CD14-positive monocyte (primary cell): ENCODE measurements around the gene MSMO1. TPM values are rescaled to one million over a fixed set of nuclear protein-coding genes. Genes with fewer than 3 reads are reported as not detected.

Experiments used
- DNase-seq, 3 donors: peaks; one replicate each; pipeline ENCODE4 v3.0.0-alpha.2; 2011 to 2022
- H2AFZ ChIP-seq: 2 replicates; pipeline ENCODE4 v1.6.0; 2012; ENCODE audit warnings: mild to moderate bottlenecking, low read depth, low read length, inconsistent platforms; ENCODE audit not compliant: insufficient read depth, poor library complexity, severe bottlenecking
- H3K27ac ChIP-seq, 2 donors: 1 replicate in 1 of 2; 2 replicates in 1 of 2; pipeline ENCODE4 v1.5.1; 2012 to 2013; ENCODE audit warnings: low read length in 2 of 2, control low read depth in 1 of 2, inconsistent platforms in 1 of 2, low read depth in 1 of 2, mild to moderate bottlenecking in 1 of 2
- H3K27me3 ChIP-seq, 2 donors: one replicate each; pipeline versions ENCODE4 v1.6.0 to v1.6.1; 2011 to 2013; ENCODE audit warnings: low read length in 2 of 2; ENCODE audit not compliant: control insufficient read depth in 2 of 2, insufficient read depth in 2 of 2
- H3K36me3 ChIP-seq, 2 donors: replicated peaks in 1 of 2; 1 replicate in 1 of 2; 2 replicates in 1 of 2; pipeline versions ENCODE4 v1.5.1 to v1.6.1; 2012 to 2013; ENCODE audit warnings: low read length in 2 of 2, control low read depth in 1 of 2, inconsistent platforms in 1 of 2, mild to moderate bottlenecking in 1 of 2; ENCODE audit not compliant: insufficient read depth in 2 of 2, control insufficient read depth in 1 of 2
- H3K4me1 ChIP-seq, 2 donors: 1 replicate in 1 of 2; 2 replicates in 1 of 2; pipeline versions ENCODE4 v1.5.1 to v1.6.1; 2012 to 2013; ENCODE audit warnings: low read length in 2 of 2, control low read depth in 1 of 2, inconsistent platforms in 1 of 2, mild to moderate bottlenecking in 1 of 2, moderate library complexity in 1 of 2; ENCODE audit not compliant: insufficient read depth in 2 of 2, control insufficient read depth in 1 of 2
- H3K4me2 ChIP-seq: replicated peaks from 2 replicates; pipeline ENCODE3; 2012; ENCODE audit warnings: low read length, moderate library complexity, mild to moderate bottlenecking; ENCODE audit not compliant: poor library complexity, severe bottlenecking; ENCODE audit errors: extremely low read depth
- H3K4me3 ChIP-seq, 3 experiments: fragments of 200-600 bp in 1 of 3; sonication (generic) in 1 of 3; replicated peaks in 1 of 3; 1 replicate in 2 of 3; 2 replicates in 1 of 3; pipeline ENCODE4 v1.5.1; 2011 to 2013; ENCODE audit warnings: low read length in 3 of 3, mild to moderate bottlenecking in 3 of 3, control low read depth in 2 of 3, low read depth in 2 of 3, inconsistent platforms in 1 of 3, moderate library complexity in 1 of 3
- H3K79me2 ChIP-seq: 2 replicates; pipeline ENCODE4 v1.6.0; 2012; ENCODE audit warnings: mild to moderate bottlenecking, control low read depth, inconsistent platforms, low read length, moderate library complexity; ENCODE audit not compliant: insufficient read depth
- H3K9ac ChIP-seq: 2 replicates; pipeline ENCODE4 v1.6.0; 2017; ENCODE audit warnings: low read length, mild to moderate bottlenecking; ENCODE audit not compliant: insufficient read depth, poor library complexity, severe bottlenecking
- H3K9me3 ChIP-seq, 2 donors: replicated peaks in 1 of 2; 1 replicate in 1 of 2; 2 replicates in 1 of 2; pipeline versions ENCODE4 v1.5.1 to v1.6.1; 2012 to 2013; ENCODE audit warnings: low read length in 2 of 2, control low read depth in 1 of 2; ENCODE audit not compliant: control insufficient read depth in 1 of 2, insufficient read depth in 1 of 2
- H4K20me1 ChIP-seq: 2 replicates; pipeline ENCODE4 v1.6.0; 2012; ENCODE audit warnings: mild to moderate bottlenecking, low read length, control low read depth, moderate library complexity; ENCODE audit not compliant: insufficient read depth
- H3K27ac Mint-ChIP-seq, 7 donors: one replicate each; pipeline ENCODE4 v1.8.0; 2020; ENCODE audit warnings: mild to moderate bottlenecking in 7 of 7, mixed read lengths in 7 of 7, moderate library complexity in 6 of 7, inconsistent platforms in 2 of 7
- H3K27me3 Mint-ChIP-seq, 3 donors: one replicate each; pipeline ENCODE4 v1.8.0; 2021 to 2022; ENCODE audit warnings: low read depth in 3 of 3, mild to moderate bottlenecking in 3 of 3, mixed read lengths in 3 of 3, moderate library complexity in 3 of 3, inconsistent platforms in 1 of 3
- H3K36me3 Mint-ChIP-seq, 2 donors: one replicate each; pipeline ENCODE4 v1.8.0; 2020; ENCODE audit warnings: mixed read lengths in 2 of 2, inconsistent platforms in 1 of 2, mild to moderate bottlenecking in 1 of 2
- H3K4me1 Mint-ChIP-seq: one replicate; pipeline ENCODE4 v1.8.0; 2020; ENCODE audit warnings: mild to moderate bottlenecking, mixed read lengths
- H3K4me3 Mint-ChIP-seq, 2 donors: one replicate each; pipeline ENCODE4 v1.8.0; 2020; ENCODE audit warnings: mild to moderate bottlenecking in 2 of 2, mixed read lengths in 2 of 2, moderate library complexity in 1 of 2
- H3K9me3 Mint-ChIP-seq, 7 donors: one replicate each; pipeline ENCODE4 v1.8.0; 2020 to 2022; ENCODE audit warnings: mixed read lengths in 7 of 7, mild to moderate bottlenecking in 6 of 7, moderate library complexity in 6 of 7, inconsistent platforms in 2 of 7
- CTCF ChIP-seq: fragments of 200-600 bp; IDR thresholded peaks from one replicate; pipeline ENCODE4 v1.8.0; 2022; ENCODE audit warnings: antibody characterized with exemption, mild to moderate bottlenecking
- WGBS: methylation state at CpG from one replicate; pipeline ENCODE4 v1.1.5; 2013; ENCODE audit warnings: missing lambda C conversion rate; ENCODE audit not compliant: insufficient coverage; 5-methylcytosine and 5-hydroxymethylcytosine counted together
- intact Hi-C, 2 donors: fragments of 100-400 bp; cut with micrococcal nuclease; formaldehyde crosslinking; loops; one replicate each; pipeline versions ENCODE4 v1.15.0 to v1.15.1; 2023
- polyA plus RNA-seq, 3 donors: library from polyadenylated mRNA; depleted of rRNA in 1 of 3; unstranded in 2 of 3; stranded (reverse) in 1 of 3; fragments of 300-500 nt in 2 of 3; fragments of >200 nt in 1 of 3; fragmentation: Illumina TruSeq in 2 of 3; gene quantifications; 1 replicate in 2 of 3; 2 replicates in 1 of 3; pipeline ENCODE4 v1.2.3, GENCODE V29; 2012 to 2021

MSMO1 gene
- polyA plus RNA-seq, 3 donors: 3.1 to 7.6 (median 6.0) TPM

- Histone ChIP-seq H3K79me2 (no peaks in the 10 kb centered on the region), H3K4me2 (no peak overlapping the region), H4K20me1 (no peaks in the 10 kb centered on the region), H2AFZ (no peak overlapping the region), H3K27me3 (peaks cover 15 to 47% of the 10 kb centered on the region in 2 donors), H3K36me3 (no peaks in the 10 kb centered on the region), H3K9ac (no peak overlapping the region), H3K9me3 (no peaks in the 10 kb centered on the region), H3K27ac (no peak overlapping the region), H3K4me3 (no peak overlapping the region), H3K4me1 (no peaks in the 10 kb centered on the region)
- Mint-ChIP-seq H3K4me1 (peaks cover 2% of the 10 kb centered on the region), H3K27ac (no peak overlapping the region), H3K9me3 (peaks cover 0 to 3% (median 0%) of the 10 kb centered on the region in 7 donors), H3K27me3 (peaks cover 9 to 25% (median 25%) of the 10 kb centered on the region in 3 donors), H3K36me3 (peaks cover 0 to 4% of the 10 kb centered on the region in 2 donors), H3K4me3 (no peak overlapping the region)
- no CpG with 5 or more reads among the region's 1 CpG for WGBS
- DNase-seq: no peak
- intact Hi-C loops: no loop called here
- TF ChIP-seq CTCF: no peak
These were observed 57.1 kb downstream of the MSMO1 start for GRCh38 chr4:165384598-165384997.

GRCh38 chr4:165385126-165385525 lies 57.7 kb downstream of the MSMO1 start:
- peaks cover 0 to under 1% of the 10 kb centered on the region in 2 donors for H3K36me3 Mint-ChIP-seq
- 100% methylated on average over 1 of the region's 4 CpGs for WGBS
- H3K4me2 ChIP-seq: no peak overlapping the region
- no peaks in the 10 kb centered on the region for H3K4me1 Mint-ChIP-seq
- no peaks in the 10 kb centered on the region for H3K36me3 ChIP-seq
- H3K27ac Mint-ChIP-seq: no peak overlapping the region
- no peak overlapping the region for H3K4me3 ChIP-seq
- intact Hi-C loops: no loop called here
- H3K9ac ChIP-seq: no peak overlapping the region
- H2AFZ ChIP-seq: no peak overlapping the region
- no peaks in the 10 kb centered on the region for H4K20me1 ChIP-seq
- H3K27ac ChIP-seq: no peak overlapping the region
- peak overlapping the region in 1 of 2 donors; percentile 21 for H3K4me3 Mint-ChIP-seq
- H3K27me3 ChIP-seq: peaks cover 10 to 42% of the 10 kb centered on the region in 2 donors
- no peaks in the 10 kb centered on the region for H3K9me3 ChIP-seq
- peaks cover 0 to 2% (median 0%) of the 10 kb centered on the region in 7 donors for H3K9me3 Mint-ChIP-seq
- peaks cover 5 to 20% (median 19%) of the 10 kb centered on the region in 3 donors for H3K27me3 Mint-ChIP-seq
- H3K4me1 ChIP-seq: no peaks in the 10 kb centered on the region
- DNase-seq: no peak
- no peak for TF ChIP-seq CTCF
- H3K79me2 ChIP-seq: no peaks in the 10 kb centered on the region
